Measurements from ENCODE around the gene ZNF316. TPM values are rescaled to one million over a fixed set of nuclear protein-coding genes. Genes with fewer than 3 reads are reported as not detected.

The ZNF316 gene
- total and polyA plus RNA-seq, 2 experiments from 2014 or later = 1.1 to 17.4 TPM

- Histone ChIP-seq H2AFZ (no peak overlapping the region), H3K4me3 (no peak overlapping the region), H3K79me2 (replicated peaks; ENCODE audit: insufficient read depth) (peaks cover 77% of the 10 kb centered on the region), H3K4me2 (no peak overlapping the region), H3K36me3 (ENCODE audit: insufficient read depth) (peaks cover 37% of the 10 kb centered on the region), H3K9me2 (ENCODE audit: insufficient read depth) (0 out of 2 replicates have a peak, but pooled peaks cover 9% of the 10 kb centered on the region), H3K27ac (ENCODE audit: low read depth) (no peak overlapping the region), H3F3A (replicated peaks; ENCODE audit: low read depth) (no peaks in the 10 kb centered on the region), H4K20me1 (replicated peaks; ENCODE audit: insufficient read depth) (peaks cover 7% of the 10 kb centered on the region; the same call in 1 of the 2 replicates), H3K27me3 (ENCODE audit: insufficient read depth) (no peaks in the 10 kb centered on the region), H3K4me1 (ENCODE audit: insufficient read depth) (peaks cover 11% of the 10 kb centered on the region; the same call in 1 of the 2 replicates)
- Mint-ChIP-seq H3K9me3 (peaks cover 62% of the 10 kb centered on the region), H3K27me3 (ENCODE audit: insufficient read depth, low read depth, poor library complexity) (peaks cover 10% of the 10 kb centered on the region), H3K27ac (no peak overlapping the region), H3K4me3 (no peak overlapping the region), H3K36me3 (ENCODE audit: low read depth) (peaks cover 34% of the 10 kb centered on the region), H3K4me1 (peaks cover 6% of the 10 kb centered on the region)
- DNase-seq (ENCODE audit: low spot score) (no peak), ATAC-seq (no peak)
- TF ChIP-seq EZH2phosphoT487 (IDR thresholded peaks at IDR 0.05; ENCODE audit: unreplicated experiment) = no peak
- no peak for TF ChIP-seq POLR2AphosphoS5 (IDR thresholded peaks at IDR 0.05; ENCODE audit: low read depth)
- no peak for TF ChIP-seq CREB1 (CRISPR knock-in tag; IDR thresholded peaks at IDR 0.05; ENCODE audit: low read depth)
- TF ChIP-seq REST (IDR thresholded peaks at IDR 0.05; ENCODE audit: unreplicated experiment) = no peak
- no peak for TF ChIP-seq EZH2 (IDR thresholded peaks at IDR 0.05; ENCODE audit: low read depth, unreplicated experiment)
- TF ChIP-seq ZNF462 (CRISPR knock-in tag; IDR thresholded peaks at IDR 0.05) = no peak
- no peak for TF ChIP-seq ZNF114 (CRISPR knock-in tag; IDR thresholded peaks at IDR 0.05)
- no peak for TF ChIP-seq ETS1 (IDR thresholded peaks at IDR 0.05)
- TF ChIP-seq JUNB (IDR thresholded peaks at IDR 0.05; ENCODE audit: unreplicated experiment) = no peak
- TF ChIP-seq STAT1 (IDR thresholded peaks at IDR 0.05; ENCODE audit: unreplicated experiment) = no peak
- no peak for TF ChIP-seq NANOG (IDR thresholded peaks at IDR 0.05; ENCODE audit: borderline replicate concordance)
- no peak for TF ChIP-seq ZNF331 (CRISPR knock-in tag; IDR thresholded peaks at IDR 0.05; ENCODE audit: low read depth)
- TF ChIP-seq CTCF (conservative IDR thresholded peaks at IDR 0.05; ENCODE audit: low read depth in 2 of 2) = no peak
Observed at GRCh38 chr7:6701860-6702259, 64.7 kb downstream of the ZNF316 start.

All from GM23338 (cell line).